ENCODE measurements around the gene TMEM163.
"Not testable (repeated sequence)": the region's sequence is repeated elsewhere in the genome, so short reads cannot be mapped to it uniquely, and the experiment has no call there.

TMEM163 gene

GRCh38 chr2:134573085-134573370 lies 145.8 kb downstream of the TMEM163 start:
- DNase-seq, result no peak

- no peak for DNase-seq
These were observed 146.3 kb downstream of the TMEM163 start for GRCh38 chr2:134572314-134573084.

GRCh38 chr2:134570676-134571075 lies 148.1 kb downstream of the TMEM163 start:
- peak; percentile 48 for DNase-seq

- DNase-seq, result no peak
These were observed 150.4 kb downstream of the TMEM163 start for GRCh38 chr2:134568413-134568812.

- no peak for DNase-seq
These were observed 151.1 kb downstream of the TMEM163 start for GRCh38 chr2:134567666-134568065.

- not testable (repeated sequence) for DNase-seq
These were observed 153.8 kb downstream of the TMEM163 start for GRCh38 chr2:134564955-134565354.

GRCh38 chr2:134564549-134564948 lies 154.3 kb downstream of the TMEM163 start:
- no peak for DNase-seq

- no peak for DNase-seq
These were observed 160.5 kb downstream of the TMEM163 start for GRCh38 chr2:134558208-134558830.

GRCh38 chr2:134555411-134555810 lies 163.4 kb downstream of the TMEM163 start:
- DNase-seq, result no peak

- no peak for DNase-seq
These were observed 165.1 kb downstream of the TMEM163 start for GRCh38 chr2:134553657-134554056.

GRCh38 chr2:134550566-134551164 lies 168.1 kb downstream of the TMEM163 start:
- no peak for DNase-seq

- DNase-seq, result peak; percentile 7
These were observed 169.7 kb downstream of the TMEM163 start for GRCh38 chr2:134549104-134549503.

GRCh38 chr2:134540990-134541389 lies 177.8 kb downstream of the TMEM163 start:
- DNase-seq, result no peak

GRCh38 chr2:134539981-134540380 lies 178.8 kb downstream of the TMEM163 start:
- no peak for DNase-seq

GRCh38 chr2:134537702-134538101 lies 181.1 kb downstream of the TMEM163 start:
- DNase-seq, result no peak

- DNase-seq, result no peak
These were observed 181.7 kb downstream of the TMEM163 start for GRCh38 chr2:134537121-134537520.

- DNase-seq, result no peak
These were observed 182.5 kb downstream of the TMEM163 start for GRCh38 chr2:134536296-134536695.

- DNase-seq, result no peak
These were observed 186.3 kb downstream of the TMEM163 start for GRCh38 chr2:134532537-134532936.

GRCh38 chr2:134527381-134527780 lies 191.4 kb downstream of the TMEM163 start:
- DNase-seq, result no peak

GRCh38 chr2:134522496-134523455 lies 196.0 kb downstream of the TMEM163 start:
- no peak for DNase-seq

GRCh38 chr2:134518101-134518500 lies 200.7 kb downstream of the TMEM163 start:
- no peak for DNase-seq

GRCh38 chr2:134515137-134515536 lies 203.7 kb downstream of the TMEM163 start:
- no peak for DNase-seq

- DNase-seq, result no peak
These were observed 205.4 kb downstream of the TMEM163 start for GRCh38 chr2:134513465-134513804.

Data from suppressor macrophage treated with lipopolysaccharide for 4 hours (primary cell).